ENCODE results near the gene PTPRG.

DNA sequence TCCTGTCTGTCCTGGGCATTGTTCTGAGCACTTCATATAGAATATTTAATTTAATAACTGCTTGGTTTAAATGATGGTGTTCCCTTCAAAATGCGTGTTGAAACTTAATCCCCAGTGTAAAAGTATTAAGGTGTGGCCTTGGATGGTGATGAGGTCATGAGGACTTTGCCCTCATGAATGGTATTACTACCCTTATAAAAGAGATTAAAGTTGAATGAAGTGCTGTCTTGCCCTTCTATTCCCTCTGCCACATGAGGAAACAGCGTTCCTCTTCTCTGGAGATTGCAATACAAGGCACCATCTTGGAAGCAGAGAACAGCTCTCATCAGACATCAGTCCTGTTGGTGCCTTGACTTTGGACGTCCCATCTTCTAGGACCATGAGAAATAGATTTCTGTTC, 374.4 kb downstream of the PTPRG start:
- no peak for TF ChIP-seq CTCF (IDR thresholded peaks at IDR 0.05; ENCODE audit: poor library complexity)
- no peak for TF ChIP-seq EZH2 (IDR thresholded peaks at IDR 0.05; ENCODE audit: borderline replicate concordance)
- TF ChIP-seq EZH2phosphoT487 (IDR thresholded peaks at IDR 0.05; ENCODE audit: low read depth, severe bottlenecking, unreplicated experiment), result no peak
